GM18861 (cell line): ENCODE data around the gene SLC39A13.
"Not testable (repeated sequence)": the region's sequence is repeated elsewhere in the genome, so short reads cannot be mapped to it uniquely, and the experiment has no call there.

Source experiments
- ATAC-seq: cut with Tn5 transposase; IDR thresholded peaks from one replicate; pipeline ENCODE4 v1.9.1; 2021; ENCODE audit not compliant: unreplicated experiment

SLC39A13 gene

DNA sequence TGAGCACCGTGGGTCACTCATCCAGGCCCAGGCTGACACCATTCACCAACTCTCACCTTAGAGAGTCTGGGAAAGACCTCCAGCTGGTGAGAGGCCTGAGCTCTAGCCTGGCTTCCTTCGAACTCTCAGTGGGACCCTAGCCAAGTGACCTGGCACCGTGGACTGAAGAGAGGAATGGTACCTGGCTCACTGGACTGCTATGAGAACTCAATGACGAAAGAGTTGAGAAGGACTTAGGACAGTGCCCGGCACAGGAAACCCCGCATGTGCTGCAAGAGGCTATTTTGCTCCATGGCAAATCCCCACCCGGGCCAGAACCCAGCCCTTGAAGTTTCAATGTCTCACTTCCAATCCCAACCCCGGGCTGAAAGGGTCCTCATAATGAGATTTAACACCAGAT is 41.2 kb downstream of the SLC39A13 start:
- ATAC-seq = no peak

DNA sequence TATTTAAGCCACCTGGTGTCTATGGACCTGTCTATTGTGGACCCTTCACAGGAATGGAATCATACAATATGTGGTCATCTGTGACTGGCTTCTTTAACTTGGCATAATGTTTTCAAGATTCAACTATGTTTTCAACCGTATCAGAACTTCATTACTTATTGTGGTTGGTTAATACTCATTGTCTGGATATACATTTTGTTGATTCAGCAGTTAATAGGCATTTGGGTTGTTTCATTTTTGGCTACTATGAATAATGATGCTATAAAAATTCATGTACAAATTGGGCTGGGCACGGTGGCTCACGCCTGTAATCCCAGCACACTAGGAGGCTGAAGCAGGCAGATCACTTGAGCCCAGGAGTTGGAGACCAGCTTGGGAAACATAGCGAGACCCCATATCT is 43.0 kb downstream of the SLC39A13 start:
- no peak for ATAC-seq

DNA sequence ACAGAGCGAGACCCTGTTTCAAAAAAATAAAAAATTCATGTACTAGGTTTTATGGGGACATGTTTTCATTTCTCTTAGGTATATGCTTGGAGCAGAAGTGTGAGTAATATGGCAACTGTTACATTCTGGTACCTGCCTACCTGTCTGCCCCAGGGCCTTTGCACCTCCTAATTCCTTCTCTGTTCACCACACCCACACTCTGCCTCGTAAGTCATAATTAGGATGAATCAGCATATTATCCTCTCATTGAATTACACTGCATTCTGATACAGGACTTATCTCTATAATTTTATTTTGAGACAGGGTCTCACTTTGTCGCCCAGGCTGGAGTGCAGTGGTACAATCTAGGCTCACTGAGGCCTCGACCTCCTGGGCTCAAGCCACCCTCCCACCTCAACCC is 43.6 kb downstream of the SLC39A13 start:
- ATAC-seq = no peak

DNA sequence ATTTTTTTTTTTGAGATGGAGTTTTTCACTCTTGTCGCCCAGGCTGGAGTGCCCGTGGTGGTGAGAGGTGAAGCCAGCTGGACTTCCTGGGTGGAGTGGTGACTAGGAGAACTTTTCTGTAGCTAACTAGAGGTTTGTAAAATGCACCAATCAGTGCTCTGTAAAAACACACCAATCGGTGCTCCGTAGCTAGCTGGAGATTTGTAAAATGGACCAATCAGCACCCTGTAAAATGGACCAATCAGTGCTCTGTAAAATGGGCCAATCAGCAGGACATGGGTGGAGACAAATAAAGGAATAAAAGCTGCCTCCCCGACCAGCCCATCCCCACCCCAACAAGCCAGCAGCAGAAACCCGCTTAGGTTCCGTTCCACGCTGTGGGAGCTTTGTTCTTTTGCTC is 45.0 kb downstream of the SLC39A13 start:
- ATAC-seq = no peak

DNA sequence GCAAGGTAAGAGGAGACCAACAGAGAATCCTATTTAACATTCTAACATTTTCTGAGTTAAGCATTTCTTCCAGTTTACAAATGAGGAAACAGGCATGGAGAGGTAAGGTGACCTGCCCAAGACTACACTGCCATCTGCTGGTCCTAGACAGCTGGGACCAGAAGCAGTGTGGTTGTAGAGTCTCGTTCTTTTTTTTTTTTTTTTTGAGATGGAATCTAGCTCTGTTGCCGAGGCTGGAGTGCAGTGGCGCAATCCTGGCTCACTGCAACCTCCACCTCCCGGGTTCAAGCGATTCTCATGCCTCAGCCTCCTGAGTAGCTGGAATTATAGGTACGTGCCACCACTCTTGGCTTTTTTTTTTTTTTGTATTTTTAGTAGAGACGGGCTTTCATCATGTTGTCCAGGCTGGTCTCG is 45.9 kb downstream of the SLC39A13 start:
- ATAC-seq = not testable (repeated sequence)

DNA sequence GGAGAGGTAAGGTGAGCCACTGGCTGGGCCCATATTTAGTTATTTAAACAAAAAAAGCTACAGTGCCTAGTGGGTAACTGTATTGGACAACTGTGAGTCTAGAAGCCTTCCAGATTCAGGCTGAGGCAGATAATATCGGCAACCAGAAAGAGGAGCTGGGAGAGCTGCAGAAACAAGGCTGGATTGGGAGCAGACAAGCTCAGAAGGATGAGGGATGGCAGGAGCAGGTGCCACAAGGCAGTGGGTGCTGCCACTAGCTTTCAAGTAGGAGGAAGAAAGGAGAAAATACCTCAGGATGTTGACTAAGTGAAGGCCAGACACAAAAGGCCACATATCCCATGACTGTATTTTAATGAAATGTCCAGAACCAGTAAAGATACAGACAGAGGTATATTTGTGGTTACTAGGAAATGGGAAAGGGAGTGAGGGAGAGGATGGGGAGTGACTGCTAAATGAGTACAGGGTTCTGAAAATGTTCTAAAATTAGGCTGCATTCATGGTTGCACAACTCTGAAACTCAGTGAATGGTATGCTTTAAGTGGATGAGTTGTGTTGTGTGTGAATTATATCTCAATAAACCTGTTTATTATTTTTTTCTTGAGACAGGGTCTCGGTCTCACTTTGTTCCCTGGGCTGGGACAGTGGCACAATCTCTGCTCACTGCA is 52.3 kb downstream of the SLC39A13 start:
- ATAC-seq = no peak

DNA sequence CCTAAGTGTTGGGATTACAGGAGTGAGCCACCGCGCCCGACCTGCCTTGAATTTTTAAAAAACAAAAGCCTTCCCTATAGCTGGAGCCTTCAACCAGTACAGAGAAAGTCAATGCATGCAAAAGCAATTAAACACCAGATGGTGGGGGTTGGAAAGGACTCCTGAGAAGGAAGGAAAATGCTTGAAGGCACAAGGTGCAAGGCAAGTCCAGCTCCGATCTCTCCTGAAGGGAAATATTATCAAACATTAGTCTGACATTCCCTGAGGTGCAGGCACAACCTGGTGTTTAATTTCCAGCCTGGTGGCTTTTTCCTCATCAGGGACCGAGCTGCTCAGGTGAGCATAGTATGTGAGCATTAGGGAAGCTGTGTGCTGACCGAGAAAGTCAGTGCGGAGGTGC is 53.5 kb downstream of the SLC39A13 start:
- ATAC-seq = no peak

DNA sequence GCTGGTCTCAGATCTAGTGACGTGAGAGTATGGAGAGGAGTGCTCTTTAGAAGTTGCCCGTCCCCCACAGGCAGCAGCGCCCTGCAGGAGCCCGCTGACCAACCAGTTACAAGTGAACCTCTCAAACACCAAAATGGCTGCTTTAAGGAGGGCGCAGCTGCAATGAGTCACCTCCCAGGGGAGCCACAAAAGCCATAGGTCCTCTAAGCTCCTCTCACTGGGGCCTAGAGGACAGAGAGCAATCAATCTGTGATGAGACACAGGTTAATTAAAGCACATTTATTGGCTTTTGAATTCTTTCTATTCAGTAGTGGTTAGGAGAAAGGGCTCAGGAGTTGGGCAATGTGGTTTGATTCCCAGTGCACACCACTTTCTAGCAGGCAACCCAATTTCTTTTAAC is 56.1 kb downstream of the SLC39A13 start:
- ATAC-seq = no peak
